GM12873 (cell line): ENCODE results near the gene RETSAT.

Experiments used
- TF ChIP-seq, protein P1 (sequence below): IDR thresholded peaks from 2 replicates; pipeline ENCODE4 v1.5.1; 2012; ENCODE audit warnings: low read depth, mild to moderate bottlenecking, moderate library complexity, low read length, control low read depth; ENCODE audit not compliant: insufficient read depth; ENCODE audit errors: missing control alignments

RETSAT gene

GRCh38 chr2:85355073-85355410 lies 714 bp upstream of the RETSAT start:
- TF ChIP-seq, protein P1, sequence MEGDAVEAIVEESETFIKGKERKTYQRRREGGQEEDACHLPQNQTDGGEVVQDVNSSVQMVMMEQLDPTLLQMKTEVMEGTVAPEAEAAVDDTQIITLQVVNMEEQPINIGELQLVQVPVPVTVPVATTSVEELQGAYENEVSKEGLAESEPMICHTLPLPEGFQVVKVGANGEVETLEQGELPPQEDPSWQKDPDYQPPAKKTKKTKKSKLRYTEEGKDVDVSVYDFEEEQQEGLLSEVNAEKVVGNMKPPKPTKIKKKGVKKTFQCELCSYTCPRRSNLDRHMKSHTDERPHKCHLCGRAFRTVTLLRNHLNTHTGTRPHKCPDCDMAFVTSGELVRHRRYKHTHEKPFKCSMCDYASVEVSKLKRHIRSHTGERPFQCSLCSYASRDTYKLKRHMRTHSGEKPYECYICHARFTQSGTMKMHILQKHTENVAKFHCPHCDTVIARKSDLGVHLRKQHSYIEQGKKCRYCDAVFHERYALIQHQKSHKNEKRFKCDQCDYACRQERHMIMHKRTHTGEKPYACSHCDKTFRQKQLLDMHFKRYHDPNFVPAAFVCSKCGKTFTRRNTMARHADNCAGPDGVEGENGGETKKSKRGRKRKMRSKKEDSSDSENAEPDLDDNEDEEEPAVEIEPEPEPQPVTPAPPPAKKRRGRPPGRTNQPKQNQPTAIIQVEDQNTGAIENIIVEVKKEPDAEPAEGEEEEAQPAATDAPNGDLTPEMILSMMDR: no peak

DNA sequence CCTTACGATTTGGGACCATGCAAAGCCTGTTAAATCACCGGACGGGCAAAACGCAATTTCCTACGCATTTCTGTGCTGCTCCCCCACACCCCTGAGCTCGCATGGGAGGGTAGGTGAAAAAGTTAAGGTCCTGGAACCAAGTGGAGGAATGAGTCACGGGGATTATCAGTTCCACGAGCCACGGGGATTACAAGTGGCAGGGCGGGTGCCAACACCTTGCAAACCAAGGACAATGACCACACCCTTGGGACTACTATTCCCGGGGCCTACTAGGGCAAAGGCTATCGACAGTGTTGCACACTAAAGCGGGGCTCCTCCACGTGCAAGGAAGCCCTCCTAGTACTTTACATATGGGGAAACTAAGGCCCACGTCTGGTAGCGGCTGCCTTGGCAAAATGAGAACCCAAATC lies 447 bp downstream of the RETSAT start:
- TF ChIP-seq, protein P1: no peak

GRCh38 chr2:85347599-85347998 lies 6.7 kb downstream of the RETSAT start:
- TF ChIP-seq, protein P1: no peak

DNA sequence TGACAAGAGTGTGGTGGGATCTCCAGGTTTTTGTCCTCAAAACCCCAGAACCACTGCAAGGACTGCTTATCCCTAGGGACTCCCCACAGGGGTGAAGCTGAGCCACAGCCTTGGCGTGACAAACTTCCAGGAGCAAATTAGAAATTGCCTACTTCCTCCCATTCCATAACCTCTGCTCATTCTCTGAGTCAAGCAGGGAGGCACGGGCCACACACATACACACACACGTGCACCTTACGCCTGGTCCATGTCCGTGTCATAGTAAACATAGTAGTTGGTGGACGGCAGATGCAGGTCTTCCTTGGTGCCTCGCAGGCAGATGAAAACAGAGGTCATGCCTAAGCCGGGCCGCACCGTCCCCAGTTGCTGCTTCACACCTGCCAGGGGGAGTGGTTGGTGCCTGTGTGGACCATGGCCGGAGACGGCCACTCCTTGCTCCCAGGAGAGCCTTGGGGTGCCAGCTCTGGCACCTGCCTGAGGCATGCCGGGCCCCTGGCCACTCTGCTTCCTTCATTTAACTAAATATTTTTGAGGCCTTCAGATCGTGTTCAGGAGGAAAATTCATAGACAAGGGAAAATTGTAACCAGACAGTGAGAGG lies 9.9 kb downstream of the RETSAT start:
- TF ChIP-seq, protein P1: no peak

GRCh38 chr2:85342156-85342555 lies 12.2 kb downstream of the RETSAT start:
- TF ChIP-seq, protein P1: no peak

DNA sequence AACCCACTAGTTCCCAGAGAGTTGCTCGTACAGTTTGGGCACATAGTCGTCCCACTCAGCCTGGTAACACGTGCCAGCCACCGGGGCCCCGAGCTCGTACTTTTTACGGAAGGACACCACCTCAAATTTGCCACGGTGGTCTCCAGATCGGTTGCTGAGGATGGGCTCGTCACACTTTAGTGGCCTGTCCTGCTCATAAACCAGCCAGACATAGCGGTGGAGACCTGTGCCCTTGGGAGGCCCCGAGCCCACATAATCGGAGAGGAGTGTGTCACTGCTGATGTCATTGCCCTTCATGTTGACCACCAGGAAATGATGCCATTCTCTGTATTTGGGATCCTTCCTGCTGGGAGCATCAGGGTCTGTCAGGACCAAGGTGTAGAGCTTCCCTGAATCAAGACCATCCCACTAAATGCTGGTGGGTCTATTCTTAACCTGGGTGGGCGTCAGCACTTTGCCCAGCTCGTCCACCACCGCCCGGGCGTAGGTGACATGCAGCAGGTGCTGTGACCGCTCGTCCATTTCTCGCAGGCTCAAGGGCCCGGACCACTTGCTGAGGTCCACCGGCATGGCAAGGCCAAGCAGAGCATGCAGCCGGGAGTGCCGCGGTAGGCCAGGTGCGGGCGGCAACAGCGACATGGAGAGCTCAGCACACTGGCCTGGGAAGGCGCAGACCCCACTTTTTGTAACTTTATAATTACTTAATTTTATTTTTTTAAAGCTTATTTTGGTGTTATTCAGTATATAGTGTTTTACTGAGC lies 12.9 kb downstream of the RETSAT start:
- TF ChIP-seq, protein P1: no peak

GRCh38 chr2:85340034-85340892 lies 14.1 kb downstream of the RETSAT start:
- TF ChIP-seq, protein P1: no peak
